Heart left ventricle (tissue), 13 donors: ENCODE data around the gene NPNT.

Source experiments
- CTCF ChIP-seq, 12 donors: fragments of 200-600 bp; sonication (generic) in 4 of 12; IDR thresholded peaks; one replicate each; pipeline versions ENCODE4 v1.5.0 to v1.8.0; 2018 to 2022; ENCODE audit warnings: antibody characterized with exemption in 12 of 12, mild to moderate bottlenecking in 5 of 12
- POLR2A ChIP-seq, 2 donors: fragments of 450-650 bp; IDR thresholded peaks; one replicate each; pipeline ENCODE4 v1.6.1; 2017; ENCODE audit warnings: antibody characterized with exemption in 2 of 2, mild to moderate bottlenecking in 2 of 2, moderate library complexity in 2 of 2
- donor health status: ischemic (EF 13 %, LVEDD 7.1; RV severe dilation, severe dysfunction).
- donor health status: DM: no; HTN: yes; CAD: no.
- donor health status: DM: no; HTN: no; CAD: no.
- donor health status: ischemic (EF 25% LVEDD 6.9; RV normal size, moderate dysfunction).
- donor health status: ischemic (EF 25% LVEDD 5.7; RV mildly dilated, moderate dysfunction).
- donor health status: ischemic (EF 35%, LVEDD 5.7; RV mildly dilated, moderate dysfunction).
- donor health status: nonischemic (EF 11% LVEDD 7.7; RV severe dilation, severe dysfunction).
- donor health status: DM: yes; HTN: yes; CAD: no.
- donor health status: PGD.
- donor health status: ischemic (EF 29% LVEDD 5.4; RV normal size, mild dysfunction).
- donor health status: nonischemic (EF 23%, LVEDD 6.1; RV moderate dilation, normal function).

DNA sequence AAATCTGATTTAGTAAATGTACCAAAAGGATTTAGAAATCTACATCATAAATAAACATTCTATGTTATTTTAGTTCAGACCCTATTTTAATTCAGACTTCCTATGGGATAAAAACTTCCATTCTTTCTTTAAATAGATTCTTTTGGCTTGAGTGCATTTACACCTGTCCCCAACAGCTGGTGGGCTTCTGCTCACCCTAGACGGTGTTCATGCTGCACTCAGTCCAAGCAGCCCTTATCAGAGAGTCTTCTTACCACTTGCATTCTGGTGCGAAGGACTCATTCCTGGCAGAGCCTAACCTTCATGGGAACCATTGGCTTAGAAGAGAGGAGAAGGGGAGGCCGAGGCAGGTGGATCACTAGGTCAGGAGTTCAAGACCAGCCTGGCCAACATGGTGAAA, 57.3 kb downstream of the NPNT start:
- no peak for TF ChIP-seq CTCF (IDR thresholded peaks at IDR 0.05)
- TF ChIP-seq POLR2A (IDR thresholded peaks at IDR 0.05): no peak
